A549 treated with Hydrocortisone at 1 μM for 4 hours (cell line): ENCODE results near the gene PAWR. TPM values are rescaled to one million over a fixed set of nuclear protein-coding genes. Genes with fewer than 3 reads are reported as not detected.

Experiments
- total RNA-seq: library from RNA; stranded (reverse); fragments of 200-300 nt; extraction: Qiagen RNA extraction; gene quantifications from 5 replicates; pipeline ENCODE4 v1.2.3, GENCODE V29; 2022

PAWR gene
- total RNA-seq = 37.4 to 61.9 TPM (median 52.7 TPM) in 5 replicates

GRCh38 chr12:79690638-79691510, at the start of gene PAWR:
Gene PAWR, minus strand, starts transcription at chr12:79690964. Its CDS starts 720 bp downstream, at chr12:79690244.

Other genes with a start within 250 kb of the PAWR start
- 15.0 to 36.0 TPM (median 22.4 TPM) in 5 replicates for gene PPP1R12A, start 244.1 kb upstream of the PAWR start, total RNA-seq